Measurements from ENCODE around the gene TLE1. TPM values are rescaled to one million over a fixed set of nuclear protein-coding genes. Genes with fewer than 3 reads are reported as not detected.

The TLE1 gene
- total and polyA plus RNA-seq, 12 donors: 33.3 to 76.9 (median 49.8) TPM

DNA sequence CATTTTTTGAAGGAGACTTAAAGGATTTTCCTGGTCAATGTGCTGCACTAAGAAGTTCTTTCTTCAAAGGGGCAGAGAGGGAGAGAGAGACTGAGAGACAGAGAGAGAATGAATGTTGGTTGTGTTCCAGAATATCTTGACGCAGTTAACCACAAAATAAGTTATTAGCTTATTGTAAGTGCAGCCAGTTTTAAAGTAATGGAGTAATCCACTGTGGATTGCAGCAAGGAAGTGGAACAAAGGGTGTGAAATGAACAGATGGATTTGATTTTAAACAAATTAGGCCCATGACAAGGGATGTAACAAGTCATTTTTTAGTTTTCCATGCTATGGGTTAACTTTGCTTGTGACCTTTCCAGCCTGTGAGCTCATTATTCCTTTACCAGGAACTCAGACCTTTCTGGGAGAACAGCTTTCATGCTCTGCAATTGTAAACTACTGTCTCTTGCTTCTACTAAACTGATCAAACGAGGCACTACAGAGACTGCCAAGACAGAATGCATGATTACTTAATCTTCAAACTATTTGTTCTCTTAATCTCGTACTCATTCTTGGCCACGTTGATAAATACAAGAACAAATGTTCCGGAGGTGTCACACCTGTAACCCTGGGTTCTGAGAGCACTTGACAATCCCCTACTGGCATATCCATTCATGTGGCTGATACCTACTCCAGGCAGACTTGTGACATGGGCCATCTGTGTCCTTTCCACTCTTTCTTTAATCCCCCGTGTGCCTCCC, 131.1 kb downstream of the TLE1 start:
- H3K27me3 ChIP-seq: no peaks in the 10 kb centered on the region
- intact Hi-C loops (cut with DNase I): no loop called here
- no peaks in the 10 kb centered on the region for H3K36me3 ChIP-seq (replicated peaks in 1 of 2)
- DNase-seq: no peak
- no peak overlapping the region for H3K4me3 ChIP-seq
- H3K4me1 ChIP-seq (replicated peaks in 1 of 2): peaks cover 5 to 20% of the 10 kb centered on the region in 2 donors
- TF ChIP-seq, protein P1, sequence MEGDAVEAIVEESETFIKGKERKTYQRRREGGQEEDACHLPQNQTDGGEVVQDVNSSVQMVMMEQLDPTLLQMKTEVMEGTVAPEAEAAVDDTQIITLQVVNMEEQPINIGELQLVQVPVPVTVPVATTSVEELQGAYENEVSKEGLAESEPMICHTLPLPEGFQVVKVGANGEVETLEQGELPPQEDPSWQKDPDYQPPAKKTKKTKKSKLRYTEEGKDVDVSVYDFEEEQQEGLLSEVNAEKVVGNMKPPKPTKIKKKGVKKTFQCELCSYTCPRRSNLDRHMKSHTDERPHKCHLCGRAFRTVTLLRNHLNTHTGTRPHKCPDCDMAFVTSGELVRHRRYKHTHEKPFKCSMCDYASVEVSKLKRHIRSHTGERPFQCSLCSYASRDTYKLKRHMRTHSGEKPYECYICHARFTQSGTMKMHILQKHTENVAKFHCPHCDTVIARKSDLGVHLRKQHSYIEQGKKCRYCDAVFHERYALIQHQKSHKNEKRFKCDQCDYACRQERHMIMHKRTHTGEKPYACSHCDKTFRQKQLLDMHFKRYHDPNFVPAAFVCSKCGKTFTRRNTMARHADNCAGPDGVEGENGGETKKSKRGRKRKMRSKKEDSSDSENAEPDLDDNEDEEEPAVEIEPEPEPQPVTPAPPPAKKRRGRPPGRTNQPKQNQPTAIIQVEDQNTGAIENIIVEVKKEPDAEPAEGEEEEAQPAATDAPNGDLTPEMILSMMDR (IDR thresholded peaks at IDR 0.05): no peak
- TF ChIP-seq POLR2A (IDR thresholded peaks at IDR 0.05): no peak
- H3K9me3 ChIP-seq (replicated peaks in 1 of 3): no peaks in the 10 kb centered on the region
- 32 to 62% (median 38%) methylated on average over 6 of the region's 6 CpGs for WGBS, 4 donors
- H3K27ac ChIP-seq: peak overlapping the region in 1 of 5 donors; percentile 79

DNA sequence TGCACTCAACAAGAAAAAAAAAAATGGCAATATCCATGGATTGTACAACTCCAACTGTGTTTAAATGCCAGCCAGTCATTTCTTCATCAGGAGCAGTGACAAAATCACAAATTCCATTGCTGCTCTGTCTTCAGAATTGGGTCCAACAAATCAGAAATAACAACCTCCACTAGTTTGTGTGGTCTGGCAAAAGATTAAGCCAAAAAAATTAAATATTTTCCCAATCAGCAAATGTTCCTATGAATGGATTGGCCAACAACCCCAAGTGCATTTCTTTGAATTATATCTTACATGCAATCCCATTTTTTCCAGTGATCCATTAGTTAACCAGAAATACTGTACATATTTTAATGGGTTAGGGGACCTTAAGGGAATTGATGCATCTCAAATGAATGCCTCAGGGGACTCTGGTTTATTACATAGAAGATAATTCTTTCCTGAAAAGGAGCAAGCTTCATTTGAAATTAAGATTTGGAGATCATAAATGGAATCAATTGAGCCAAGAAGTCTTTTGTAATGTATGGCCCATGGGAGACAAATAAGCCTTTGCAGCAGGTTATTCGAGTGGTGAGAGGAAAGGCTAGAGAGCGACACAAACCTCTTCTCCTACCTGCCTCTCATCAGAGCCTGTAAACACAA, 131.8 kb downstream of the TLE1 start:
- Histone ChIP-seq H3K27ac (peak overlapping the region in 1 of 5 donors; percentile 79), H3K4me3 (no peak overlapping the region), H3K27me3 (no peaks in the 10 kb centered on the region), H3K9me3 (replicated peaks in 1 of 3) (no peaks in the 10 kb centered on the region), H3K4me1 (replicated peaks in 1 of 2) (peaks cover 3 to 21% of the 10 kb centered on the region in 2 donors), H3K36me3 (replicated peaks in 1 of 2) (no peaks in the 10 kb centered on the region)
- TF ChIP-seq, protein P1 (IDR thresholded peaks at IDR 0.05): no peak
- TF ChIP-seq POLR2A (IDR thresholded peaks at IDR 0.05): no peak
- intact Hi-C loops (cut with DNase I): no loop called here
- no peak for DNase-seq
- WGBS, 4 donors: 80 to 90% (median 85%) methylated on average over 2 of the region's 2 CpGs

DNA sequence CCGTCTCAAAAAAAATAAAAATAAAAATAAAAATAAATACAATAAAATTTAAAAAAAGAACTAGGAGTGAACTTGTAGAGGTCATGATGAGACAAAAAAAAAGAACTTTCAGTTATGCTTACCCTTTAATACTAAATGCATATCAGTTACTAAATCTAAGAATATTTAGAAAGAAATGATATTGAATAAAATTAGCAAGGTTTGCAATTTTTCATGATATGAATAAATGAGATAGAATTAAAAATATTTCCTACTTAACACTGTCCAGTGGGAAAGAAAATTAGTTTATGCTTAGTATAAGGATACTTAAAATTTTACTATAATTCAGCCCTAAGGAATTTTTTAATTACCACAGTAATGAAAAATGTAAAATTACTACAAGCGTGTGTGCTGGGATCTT, 132.4 kb downstream of the TLE1 start:
- DNase-seq: no peak
- no peaks in the 10 kb centered on the region for H3K36me3 ChIP-seq (replicated peaks in 1 of 2)
- intact Hi-C loops (cut with DNase I): no loop called here
- H3K27ac ChIP-seq: no peak overlapping the region
- H3K27me3 ChIP-seq: no peaks in the 10 kb centered on the region
- no peak overlapping the region for H3K4me3 ChIP-seq
- TF ChIP-seq, protein P1 (IDR thresholded peaks at IDR 0.05): no peak
- TF ChIP-seq POLR2A (IDR thresholded peaks at IDR 0.05): no peak
- peaks cover 0 to 18% of the 10 kb centered on the region in 2 donors for H3K4me1 ChIP-seq (replicated peaks in 1 of 2)
- no peaks in the 10 kb centered on the region for H3K9me3 ChIP-seq (replicated peaks in 1 of 3)
- 92 to 97% (median 96%) methylated on average over 2 of the region's 2 CpGs for WGBS, 4 donors

DNA sequence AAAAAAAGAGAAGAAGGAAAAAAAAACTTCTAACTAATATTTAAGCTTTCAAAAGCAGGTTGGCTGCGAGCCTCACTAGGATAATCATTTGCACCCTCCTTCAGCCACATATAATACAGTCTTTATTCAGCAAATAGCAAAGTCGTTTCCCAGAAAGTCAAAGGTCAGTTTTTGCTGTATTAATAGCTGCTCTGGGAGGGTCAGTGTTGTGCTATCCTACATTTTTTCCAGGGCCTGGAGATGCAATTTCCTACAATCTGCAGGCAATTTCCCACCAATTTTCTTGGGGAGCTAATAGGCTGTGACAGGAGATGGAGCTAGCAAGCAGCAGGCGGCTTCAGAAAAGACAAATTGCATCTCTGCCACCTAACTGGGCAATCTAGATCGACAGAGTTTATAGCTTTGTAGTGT, 136.8 kb downstream of the TLE1 start:
- Histone ChIP-seq H3K27me3 (no peaks in the 10 kb centered on the region), H3K4me1 (replicated peaks in 1 of 2) (peaks cover 0 to 7% of the 10 kb centered on the region in 2 donors), H3K36me3 (replicated peaks in 1 of 2) (no peaks in the 10 kb centered on the region), H3K9me3 (replicated peaks in 1 of 3) (no peaks in the 10 kb centered on the region), H3K4me3 (no peak overlapping the region), H3K27ac (no peak overlapping the region)
- intact Hi-C loops (cut with DNase I): no loop called here
- WGBS, 4 donors: 38 to 51% (median 41%) methylated on average over 4 of the region's 4 CpGs
- TF ChIP-seq POLR2A (IDR thresholded peaks at IDR 0.05): no peak
- TF ChIP-seq, protein P1 (IDR thresholded peaks at IDR 0.05): no peak
- no peak for DNase-seq

Data from adrenal gland (tissue), 12 donors.